ENCODE data around the gene CST9. TPM values are rescaled to one million over a fixed set of nuclear protein-coding genes. Genes with fewer than 3 reads are reported as not detected.

CST9 gene
- total and polyA plus RNA-seq, 2 of the 13 experiments (the other 11 are each of a cell fraction or from before 2014, with no cell fraction given), result 0.07 TPM; not detected in 1

- TF ChIP-seq PLSCR1 (CRISPR knock-in tag; IDR thresholded peaks at IDR 0.05; ENCODE audit: borderline replicate concordance) (no peak), ASH2L (IDR thresholded peaks at IDR 0.05; ENCODE audit: insufficient read length, low read depth, low read length) (peak; percentile 73), ATF7-NPFF (CRISPR knock-in tag; IDR thresholded peaks at IDR 0.05; ENCODE audit: low read depth) (no peak), ZNF20 (CRISPR knock-in tag; IDR thresholded peaks at IDR 0.05) (no peak), SKI (IDR thresholded peaks at IDR 0.05; ENCODE audit: partially characterized antibody) (peak; percentile 94), NR0B2 (CRISPR knock-in tag; IDR thresholded peaks at IDR 0.05) (peak; percentile 79), ZNF546 (CRISPR knock-in tag; conservative IDR thresholded peaks at IDR 0.05) (no peak), ZNF772 (CRISPR knock-in tag; IDR thresholded peaks at IDR 0.05) (peak; percentile 95; the same call in 1 of the 2 replicates), ZNF143 (CRISPR knock-in tag; IDR thresholded peaks at IDR 0.05) (peak; percentile 10; the same call in 1 of the 2 replicates), ZFP1 (CRISPR knock-in tag; IDR thresholded peaks at IDR 0.05) (peak; percentile 91), MTERF4 (CRISPR knock-in tag; IDR thresholded peaks at IDR 0.05) (no peak), HNF1B (CRISPR knock-in tag; IDR thresholded peaks at IDR 0.05) (peak; percentile 85; the same call in 1 of the 2 replicates), XBP1 (CRISPR knock-in tag; IDR thresholded peaks at IDR 0.05) (no peak), ZKSCAN5 (CRISPR knock-in tag; IDR thresholded peaks at IDR 0.05) (no peak), ZBTB21 (CRISPR knock-in tag; IDR thresholded peaks at IDR 0.05) (no peak; the same call in 1 of the 2 replicates), MZF1 (CRISPR knock-in tag; IDR thresholded peaks at IDR 0.05; ENCODE audit: borderline replicate concordance) (no peak), MED8 (CRISPR knock-in tag; IDR thresholded peaks at IDR 0.05; ENCODE audit: insufficient replicate concordance) (peak; percentile 79), PHF8 (CRISPR knock-in tag; IDR thresholded peaks at IDR 0.05) (no peak; the same call in 1 of the 2 replicates), ZBTB49 (CRISPR knock-in tag; IDR thresholded peaks at IDR 0.05; ENCODE audit: borderline replicate concordance) (no peak), REPIN1 (CRISPR knock-in tag; IDR thresholded peaks at IDR 0.05; ENCODE audit: borderline replicate concordance, low read depth) (peak; percentile 94), KDM5A (IDR thresholded peaks at IDR 0.05; ENCODE audit: borderline replicate concordance, low read length) (peak; percentile 23; the same call in 1 of the 2 replicates), ZNF746 (CRISPR knock-in tag; IDR thresholded peaks at IDR 0.05) (peak; percentile 94), KDM1A (CRISPR knock-in tag; IDR thresholded peaks at IDR 0.05) (peak; percentile 71; the same call in 1 of the 2 replicates)
Measured at GRCh38 chr20:23629017-23629541, 23.4 kb upstream of the CST9 start (continued).

Measured in HepG2 (cell line).